Measurements from ENCODE around the gene MAPK8IP3. TPM values are rescaled to one million over a fixed set of nuclear protein-coding genes. Genes with fewer than 3 reads are reported as not detected.

MAPK8IP3 gene
- total RNA-seq, 1 donor from 2014 or later: 44.9 TPM

GRCh38 chr16:1721372-1721771 lies 15.4 kb downstream of the MAPK8IP3 start:
- Histone ChIP-seq H3K4me1 (peaks cover 35% of the 10 kb centered on the region), H3K27ac (peak overlapping the region; percentile 70), H3K36me3 (peaks cover 0 to 15% of the 10 kb centered on the region in 2 donors), H3K27me3 (no peaks in the 10 kb centered on the region), H3K4me3 (no peak overlapping the region), H3K9me3 (no peaks in the 10 kb centered on the region)
- DNase-seq (ENCODE audit: extremely low spot score in 2 of 2): no peak
- intact Hi-C loops (cut with DNase I): no loop called here
- TF ChIP-seq CTCF (IDR thresholded peaks at IDR 0.05) (no peak), POLR2AphosphoS5 (IDR thresholded peaks at IDR 0.05; ENCODE audit: insufficient read depth in 1 of 2, low read depth in 1 of 2) (no peak), POLR2A (IDR thresholded peaks at IDR 0.05) (no peak)

DNA sequence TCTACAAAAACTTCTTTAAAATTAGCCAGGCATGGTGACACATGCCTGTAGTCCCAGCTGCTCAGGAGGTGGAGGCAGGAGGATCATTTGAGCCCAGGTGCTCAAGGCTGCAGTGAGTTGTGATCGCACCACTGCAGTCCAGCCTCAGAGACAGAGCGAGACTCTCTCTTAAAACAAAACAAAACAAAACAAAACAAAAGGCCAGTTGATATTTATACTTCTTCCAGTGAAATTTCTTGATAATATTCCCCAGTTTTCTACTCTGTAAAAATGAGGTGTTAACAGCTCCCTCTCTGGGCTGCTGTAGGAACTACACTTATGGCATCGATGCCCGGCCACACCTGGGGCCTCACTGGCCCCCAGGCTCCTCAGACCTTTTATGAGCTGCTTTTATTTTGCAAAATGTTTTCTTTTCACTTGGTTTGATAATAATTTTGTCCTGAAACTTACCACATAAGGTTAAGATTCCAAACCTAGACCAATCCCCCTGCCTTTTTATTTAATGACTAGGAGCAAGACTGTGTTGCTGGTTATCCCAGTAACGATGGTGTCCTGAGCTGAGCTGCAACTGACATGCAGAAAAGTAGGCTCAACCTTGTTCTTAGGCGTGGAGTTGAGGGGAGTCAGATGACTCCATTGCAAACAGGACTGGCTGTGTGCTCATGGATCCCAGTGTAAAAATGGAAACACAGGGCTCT lies 17.6 kb downstream of the MAPK8IP3 start:
- peak overlapping the region; percentile 70 for H3K27ac ChIP-seq
- DNase-seq (ENCODE audit: extremely low spot score in 2 of 2): no peak
- peaks cover 0 to 20% of the 10 kb centered on the region in 2 donors for H3K36me3 ChIP-seq
- H3K27me3 ChIP-seq: no peaks in the 10 kb centered on the region
- H3K4me3 ChIP-seq: no peak overlapping the region
- TF ChIP-seq POLR2AphosphoS5 (IDR thresholded peaks at IDR 0.05; ENCODE audit: insufficient read depth in 1 of 2, low read depth in 1 of 2): peak in 1 of 2 donors; percentile 18
- no peak for TF ChIP-seq POLR2A (IDR thresholded peaks at IDR 0.05)
- TF ChIP-seq CTCF (IDR thresholded peaks at IDR 0.05): peak in 1 of 3 experiments; percentile 56
- intact Hi-C loops (cut with DNase I): no loop called here
- H3K4me1 ChIP-seq: peaks cover 35% of the 10 kb centered on the region
- no peaks in the 10 kb centered on the region for H3K9me3 ChIP-seq

GRCh38 chr16:1724491-1724890 lies 18.5 kb downstream of the MAPK8IP3 start:
- Histone ChIP-seq H3K27me3 (no peaks in the 10 kb centered on the region), H3K27ac (no peak overlapping the region), H3K9me3 (no peaks in the 10 kb centered on the region), H3K4me3 (no peak overlapping the region), H3K4me1 (peaks cover 35% of the 10 kb centered on the region), H3K36me3 (peaks cover 0 to 29% of the 10 kb centered on the region in 2 donors)
- intact Hi-C loops (cut with DNase I): no loop called here
- TF ChIP-seq POLR2A (IDR thresholded peaks at IDR 0.05) (no peak), POLR2AphosphoS5 (IDR thresholded peaks at IDR 0.05; ENCODE audit: insufficient read depth in 1 of 2, low read depth in 1 of 2) (no peak), CTCF (IDR thresholded peaks at IDR 0.05) (no peak)
- no peak for DNase-seq (ENCODE audit: extremely low spot score in 2 of 2)

DNA sequence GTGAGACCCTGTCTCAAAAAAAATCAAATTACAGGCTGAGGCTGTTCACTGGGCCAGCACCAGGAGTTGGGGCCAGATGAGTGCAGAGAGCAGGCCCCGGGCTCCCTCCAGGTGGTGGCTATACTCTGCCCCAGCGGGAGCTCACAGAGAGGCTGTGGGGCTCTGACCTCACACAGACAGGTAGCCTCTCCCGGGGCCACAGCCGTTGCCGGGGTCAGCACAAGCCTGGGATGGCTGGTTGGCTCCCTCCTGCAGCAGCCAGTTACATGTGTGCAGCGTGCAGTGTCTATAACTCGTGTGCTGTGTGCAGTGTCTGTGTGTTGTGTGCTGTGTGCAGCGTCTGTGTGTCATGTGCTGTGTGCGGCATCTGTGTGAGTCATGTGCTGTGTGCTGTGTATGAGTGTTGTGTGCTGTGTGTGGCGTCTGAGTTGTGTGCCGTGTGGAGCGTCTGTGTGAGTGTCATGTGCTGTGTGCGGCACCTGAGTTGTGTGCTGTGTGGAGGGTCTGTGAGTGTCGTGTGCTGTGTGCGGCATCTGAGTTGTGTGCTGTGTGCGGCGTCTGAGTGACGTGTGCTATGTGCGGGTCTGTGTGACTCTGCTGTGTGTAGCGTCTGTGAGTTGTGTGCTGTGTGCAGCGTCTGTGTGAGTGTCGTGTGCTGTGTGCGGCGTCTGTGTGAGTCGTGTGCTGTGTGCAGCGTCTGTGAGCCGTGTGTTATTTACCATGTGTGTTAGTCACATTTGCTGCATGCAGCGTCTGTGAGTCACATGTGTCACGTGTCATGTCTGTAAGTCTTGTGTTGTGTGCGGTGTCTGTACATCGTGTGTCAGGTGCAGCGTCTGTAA lies 20.9 kb downstream of the MAPK8IP3 start:
- no peak for DNase-seq (ENCODE audit: extremely low spot score in 2 of 2)
- H3K36me3 ChIP-seq: peaks cover 0 to 39% of the 10 kb centered on the region in 2 donors
- no peaks in the 10 kb centered on the region for H3K9me3 ChIP-seq
- TF ChIP-seq POLR2AphosphoS5 (IDR thresholded peaks at IDR 0.05; ENCODE audit: insufficient read depth in 1 of 2, low read depth in 1 of 2) (no peak), CTCF (IDR thresholded peaks at IDR 0.05) (no peak), POLR2A (IDR thresholded peaks at IDR 0.05) (no peak)
- H3K27me3 ChIP-seq: no peaks in the 10 kb centered on the region
- intact Hi-C loops (cut with DNase I): no loop called here
- H3K4me3 ChIP-seq: no peak overlapping the region
- peaks cover 25% of the 10 kb centered on the region for H3K4me1 ChIP-seq
- H3K27ac ChIP-seq: no peak overlapping the region
